IMR-90 (cell line): ENCODE measurements around the gene LRRC7. TPM values are rescaled to one million over a fixed set of nuclear protein-coding genes. Genes with fewer than 3 reads are reported as not detected.

Experiments used
- ATAC-seq: fragments of 200-7000 bp; cut with Tn5 transposase; 2 replicates; pipeline ENCODE4 v1.9.1; 2020; ENCODE audit warnings: low read depth, mild to moderate bottlenecking, moderate library complexity
- BruUV-seq: library from RNA; stranded (reverse); fragments of 400-500 nt; replicated peaks from 2 replicates; lab custom pipeline; 2021; lab: Mats Ljungman, UMichigan
- CTCF ChIA-PET: fragments of 300-600 bp; formaldehyde crosslinking; extraction: SDS; loops from one replicate; lab custom pipeline; 2021; ENCODE audit warnings: antibody characterized with exemption; lab: Yijun Ruan, JAX
- POLR2A ChIA-PET: fragments of 300-600 bp; sonication (Branson Sonifier 250); formaldehyde crosslinking; loops from one replicate; lab custom pipeline; 2022; ENCODE audit warnings: antibody characterized with exemption; ENCODE audit not compliant: unreplicated experiment; lab: Charles Lee
- DNase-seq: peaks from one replicate; pipeline ENCODE4 v3.0.0; 2013
- H2AFZ ChIP-seq: replicated peaks from 2 replicates; pipeline ENCODE3; 2013; ENCODE audit warnings: low read length, mild to moderate bottlenecking; ENCODE audit not compliant: poor library complexity
- H2AK5ac ChIP-seq: 2 replicates; pipeline ENCODE4 v1.6.1; 2013; ENCODE audit warnings: low read depth, low read length, inconsistent platforms
- H2AK9ac ChIP-seq: replicated peaks from 2 replicates; pipeline ENCODE3; 2013; ENCODE audit warnings: mild to moderate bottlenecking, low read depth, low read length, moderate library complexity; ENCODE audit not compliant: poor library complexity
- H2BK120ac ChIP-seq: 2 replicates; pipeline ENCODE4 v1.6.1; 2013; ENCODE audit warnings: low read depth, low read length, inconsistent platforms
- H2BK15ac ChIP-seq: 3 replicates; pipeline ENCODE4 v1.6.1; 2013; ENCODE audit warnings: low read depth, low read length, inconsistent platforms
- H2BK20ac ChIP-seq: 2 replicates; pipeline ENCODE4 v1.6.1; 2013; ENCODE audit warnings: low read depth, mild to moderate bottlenecking, inconsistent platforms, low read length, moderate library complexity
- H2BK5ac ChIP-seq: 2 replicates; pipeline ENCODE4 v1.6.1; 2013; ENCODE audit warnings: mild to moderate bottlenecking, low read depth, low read length, inconsistent platforms; ENCODE audit not compliant: poor library complexity, severe bottlenecking
- H3K14ac ChIP-seq: replicated peaks from 2 replicates; pipeline ENCODE4 v1.6.1; 2013; ENCODE audit warnings: low read depth, low read length, inconsistent platforms
- H3K18ac ChIP-seq: 2 replicates; pipeline ENCODE4 v1.6.1; 2013; ENCODE audit warnings: low read depth, low read length, control low read depth
- H3K23ac ChIP-seq: 2 replicates; pipeline ENCODE4 v1.6.1; 2013; ENCODE audit warnings: low read depth, low read length, inconsistent platforms
- H3K27ac ChIP-seq: 2 replicates; pipeline ENCODE4 v1.5.1; 2013; ENCODE audit warnings: mild to moderate bottlenecking, control low read depth, low read length; ENCODE audit not compliant: insufficient read depth
- H3K27me3 ChIP-seq: 2 replicates; pipeline ENCODE4 v1.6.1; 2013; ENCODE audit warnings: low read length; ENCODE audit not compliant: control insufficient read depth, insufficient read depth
- H3K36me3 ChIP-seq: 2 replicates; pipeline ENCODE4 v1.6.1; 2013; ENCODE audit warnings: low read length, mixed read lengths; ENCODE audit not compliant: control insufficient read depth, insufficient read depth
- H3K4ac ChIP-seq: 2 replicates; pipeline ENCODE4 v1.6.1; 2013; ENCODE audit warnings: low read depth, low read length, inconsistent platforms
- H3K4me1 ChIP-seq: 2 replicates; pipeline ENCODE4 v1.6.1; 2013; ENCODE audit warnings: low read length, mixed read lengths; ENCODE audit not compliant: control insufficient read depth, insufficient read depth
- H3K4me2 ChIP-seq: 2 replicates; pipeline ENCODE4 v1.6.1; 2013; ENCODE audit warnings: low read depth, mild to moderate bottlenecking, control low read depth, low read length, moderate library complexity
- H3K4me3 ChIP-seq: 2 replicates; pipeline ENCODE4 v1.5.1; 2013; ENCODE audit warnings: low read depth, mild to moderate bottlenecking, control low read depth, low read length, moderate library complexity; ENCODE audit not compliant: insufficient read depth
- H3K56ac ChIP-seq: 2 replicates; pipeline ENCODE4 v1.6.1; 2013; ENCODE audit warnings: low read length, inconsistent platforms; ENCODE audit not compliant: insufficient read depth; ENCODE audit errors: extremely low read depth
- H3K79me1 ChIP-seq, 2 experiments: 2 replicates each; pipeline ENCODE4 v1.6.1; 2013; ENCODE audit warnings: low read length in 2 of 2, inconsistent platforms in 1 of 2, low read depth in 1 of 2
- H3K9ac ChIP-seq: 2 replicates; pipeline ENCODE4 v1.6.1; 2013; ENCODE audit warnings: low read depth, low read length, control low read depth
- H3K9me1 ChIP-seq: 2 replicates; pipeline ENCODE4 v1.6.1; 2013; ENCODE audit warnings: low read length, inconsistent platforms; ENCODE audit not compliant: insufficient read depth
- H3K9me3 ChIP-seq: 2 replicates; pipeline ENCODE4 v1.6.1; 2013; ENCODE audit warnings: low read length; ENCODE audit not compliant: control insufficient read depth, insufficient read depth
- H4K20me1 ChIP-seq: 2 replicates; pipeline ENCODE4 v1.6.1; 2013; ENCODE audit warnings: low read length, inconsistent platforms; ENCODE audit not compliant: insufficient read depth
- H4K5ac ChIP-seq: 2 replicates; pipeline ENCODE4 v1.6.1; 2013; ENCODE audit warnings: mild to moderate bottlenecking, low read depth, low read length, control low read depth
- H4K8ac ChIP-seq, 2 experiments: 2 replicates each; pipeline ENCODE4 v1.6.1; 2013; ENCODE audit warnings: low read depth in 2 of 2, low read length in 2 of 2, control low read depth in 1 of 2, inconsistent platforms in 1 of 2
- H4K91ac ChIP-seq: 2 replicates; pipeline ENCODE4 v1.6.1; 2013; ENCODE audit warnings: low read depth, low read length, inconsistent platforms; ENCODE audit not compliant: insufficient read depth
- BHLHE40 ChIP-seq: fragments of 150-350 bp; IDR thresholded peaks from 2 replicates; pipeline ENCODE4 v1.6.1; 2016; ENCODE audit warnings: mild to moderate bottlenecking, low read depth, low read length
- CEBPB ChIP-seq: IDR thresholded peaks from 2 replicates; pipeline ENCODE4 v1.6.1; 2012; ENCODE audit warnings: low read depth, low read length, improper control_type of control experiment
- CHD1 ChIP-seq: IDR thresholded peaks from 2 replicates; pipeline ENCODE4 v1.6.1; 2012; ENCODE audit warnings: low read depth, low read length, improper control_type of control experiment
- FOS ChIP-seq: fragments of 150-350 bp; IDR thresholded peaks from 2 replicates; pipeline ENCODE4 v1.6.1; 2016; ENCODE audit warnings: low read depth, low read length
- MAFK ChIP-seq: IDR thresholded peaks from 2 replicates; pipeline ENCODE4 v1.6.1; 2012; ENCODE audit warnings: low read depth, low read length, improper control_type of control experiment
- MAZ ChIP-seq: IDR thresholded peaks from 2 replicates; pipeline ENCODE4 v1.6.1; 2012; ENCODE audit warnings: low read depth, mild to moderate bottlenecking, low read length, improper control_type of control experiment, moderate library complexity, borderline replicate concordance
- MXI1 ChIP-seq: IDR thresholded peaks from 2 replicates; pipeline ENCODE4 v1.6.1; 2012; ENCODE audit warnings: low read depth, mild to moderate bottlenecking, low read length, moderate library complexity, borderline replicate concordance
- NFE2L2 ChIP-seq: fragments of 150-350 bp; IDR thresholded peaks from 2 replicates; pipeline ENCODE4 v1.6.1; 2016; ENCODE audit warnings: low read depth, mild to moderate bottlenecking, low read length
- POLR2A ChIP-seq: IDR thresholded peaks from 2 replicates; pipeline ENCODE4 v1.6.1; 2012; ENCODE audit warnings: mild to moderate bottlenecking, low read depth, low read length
- RAD21 ChIP-seq: IDR thresholded peaks from 2 replicates; pipeline ENCODE4 v1.6.1; 2012; ENCODE audit warnings: low read length, improper control_type of control experiment
- RCOR1 ChIP-seq: IDR thresholded peaks from 2 replicates; pipeline ENCODE4 v1.6.1; 2012; ENCODE audit warnings: mild to moderate bottlenecking, low read length, improper control_type of control experiment; ENCODE audit not compliant: insufficient replicate concordance
- RFX5 ChIP-seq: IDR thresholded peaks from 2 replicates; pipeline ENCODE4 v1.8.0; 2012; ENCODE audit warnings: low read depth, mild to moderate bottlenecking, low read length, moderate library complexity
- SMC3 ChIP-seq: fragments of 150-350 bp; IDR thresholded peaks from 2 replicates; pipeline ENCODE4 v1.6.1; 2016; ENCODE audit warnings: low read depth, mild to moderate bottlenecking, antibody characterized with exemption, low read length, moderate library complexity
- WGBS, 2 experiments: methylation state at CpG; one replicate each; pipeline versions ENCODE4 v1.1.5 to v1.1.7; 2013; ENCODE audit warnings: missing lambda C conversion rate in 2 of 2; ENCODE audit not compliant: insufficient read length in 1 of 2; ENCODE audit errors: extremely low coverage in 2 of 2; 5-methylcytosine and 5-hydroxymethylcytosine counted together
- dilution Hi-C: fragments of 300-500 bp; cut with HindIII; formaldehyde crosslinking; loops from one replicate; pipeline ENCODE4 v1.14.3; 2018; ENCODE audit warnings: low sequenced_read_pairs; ENCODE audit not compliant: unreplicated experiment
- in situ Hi-C: fragments of 300-500 bp; cut with MboI; formaldehyde crosslinking; loops from 3 replicates; pipeline ENCODE4 v1.14.3; 2019; ENCODE audit warnings: low sequenced_read_pairs, inconsistent platforms, mixed read lengths
- intact Hi-C: fragments of 100-400 bp; cut with micrococcal nuclease; formaldehyde crosslinking; loops from 2 replicates; pipeline ENCODE4 v1.10.0; 2022
- polyA plus RNA-seq, 3 experiments: library from polyadenylated mRNA; depleted of rRNA; stranded (reverse); fragments of >200 nt; gene quantifications; 2 replicates each; pipeline ENCODE4 v1.2.3, GENCODE V29; 2012; ENCODE audit warnings: low replicate concordance in 1 of 3
- total RNA-seq: library from RNA; depleted of rRNA; stranded (reverse); fragments of >200 nt; gene quantifications from 2 replicates; pipeline ENCODE4 v1.2.3, GENCODE V29; 2012
- TF ChIP-seq, protein P1 (sequence below): fragments of 150-350 bp; IDR thresholded peaks from 2 replicates; pipeline ENCODE4 v1.6.1; 2016; ENCODE audit warnings: low read depth, mild to moderate bottlenecking, low read length, moderate library complexity, borderline replicate concordance
- TF ChIP-seq, protein P2 (sequence below): conservative IDR thresholded peaks from 2 replicates; pipeline ENCODE4 v1.5.1; 2012; ENCODE audit warnings: mild to moderate bottlenecking, low read depth, low read length, improper control_type of control experiment
- TF ChIP-seq, protein P3 (sequence below): fragments of 150-350 bp; IDR thresholded peaks from 2 replicates; pipeline ENCODE4 v1.6.1; 2017; ENCODE audit warnings: mild to moderate bottlenecking, antibody characterized with exemption, low read length, low read depth

Gene LRRC7
- total and polyA plus RNA-seq, 2 of the 4 experiments (the other 2 are of a cell fraction), result under 0.01 to 0.02 TPM

DNA sequence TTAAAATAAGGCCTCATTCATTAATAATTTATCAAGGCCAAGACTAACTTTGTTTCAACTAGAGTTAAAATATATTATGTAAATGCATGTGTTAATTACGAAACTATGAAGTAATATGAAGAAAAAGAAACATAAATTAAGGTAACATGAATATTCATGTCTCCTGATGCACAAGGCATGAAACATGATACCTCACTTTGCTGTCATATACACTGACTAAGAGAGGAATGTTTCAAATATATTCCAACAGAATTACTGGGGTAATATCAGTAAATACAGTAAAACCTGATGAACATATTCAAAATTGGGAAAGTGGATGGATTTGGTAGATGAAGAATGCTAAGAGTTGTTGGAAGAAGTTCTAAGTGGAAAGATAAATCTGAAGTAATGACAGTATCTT, 274.6 kb downstream of the LRRC7 start:
- Histone ChIP-seq H4K8ac (no peak overlapping the region), H3K27me3 (no peaks in the 10 kb centered on the region), H3K9ac (no peak overlapping the region), H3K23ac (no peak overlapping the region), H3K18ac (no peak overlapping the region), H3K4me3 (no peak overlapping the region), H3K4me1 (no peaks in the 10 kb centered on the region), H3K56ac (no peak overlapping the region), H3K9me1 (no peaks in the 10 kb centered on the region), H2AFZ (no peak overlapping the region), H2BK20ac (no peak overlapping the region), H3K27ac (no peak overlapping the region), H2AK5ac (no peak overlapping the region), H3K79me1 (no peaks in the 10 kb centered on the region), H4K5ac (no peak overlapping the region), H3K9me3 (no peaks in the 10 kb centered on the region), H2BK120ac (no peak overlapping the region), H3K14ac (no peak overlapping the region), H2BK15ac (no peak overlapping the region), H4K20me1 (no peaks in the 10 kb centered on the region), H2BK5ac (no peak overlapping the region), H2AK9ac (no peak overlapping the region), H3K36me3 (no peaks in the 10 kb centered on the region), H4K91ac (no peak overlapping the region), H3K4me2 (no peak overlapping the region), H3K4ac (no peak overlapping the region)
- dilution Hi-C loops (no loop called here), intact Hi-C loops (no loop called here), in situ Hi-C loops (no loop called here)
- DNase-seq (no peak), ATAC-seq (no peak)
- WGBS, 2 experiments, result no CpG with 5 or more reads among the region's 1 CpG
- POLR2A ChIA-PET, result no interaction called here
- TF ChIP-seq RAD21 (no peak), RFX5 (no peak), CEBPB (no peak), RCOR1 (no peak), FOS (no peak), POLR2A (no peak), MAFK (no peak), CHD1 (no peak), NFE2L2 (no peak), MXI1 (no peak), SMC3 (no peak), BHLHE40 (no peak), MAZ (no peak)
- TF ChIP-seq, protein P1, sequence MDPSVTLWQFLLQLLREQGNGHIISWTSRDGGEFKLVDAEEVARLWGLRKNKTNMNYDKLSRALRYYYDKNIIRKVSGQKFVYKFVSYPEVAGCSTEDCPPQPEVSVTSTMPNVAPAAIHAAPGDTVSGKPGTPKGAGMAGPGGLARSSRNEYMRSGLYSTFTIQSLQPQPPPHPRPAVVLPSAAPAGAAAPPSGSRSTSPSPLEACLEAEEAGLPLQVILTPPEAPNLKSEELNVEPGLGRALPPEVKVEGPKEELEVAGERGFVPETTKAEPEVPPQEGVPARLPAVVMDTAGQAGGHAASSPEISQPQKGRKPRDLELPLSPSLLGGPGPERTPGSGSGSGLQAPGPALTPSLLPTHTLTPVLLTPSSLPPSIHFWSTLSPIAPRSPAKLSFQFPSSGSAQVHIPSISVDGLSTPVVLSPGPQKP, result no peak
- TF ChIP-seq, protein P2, sequence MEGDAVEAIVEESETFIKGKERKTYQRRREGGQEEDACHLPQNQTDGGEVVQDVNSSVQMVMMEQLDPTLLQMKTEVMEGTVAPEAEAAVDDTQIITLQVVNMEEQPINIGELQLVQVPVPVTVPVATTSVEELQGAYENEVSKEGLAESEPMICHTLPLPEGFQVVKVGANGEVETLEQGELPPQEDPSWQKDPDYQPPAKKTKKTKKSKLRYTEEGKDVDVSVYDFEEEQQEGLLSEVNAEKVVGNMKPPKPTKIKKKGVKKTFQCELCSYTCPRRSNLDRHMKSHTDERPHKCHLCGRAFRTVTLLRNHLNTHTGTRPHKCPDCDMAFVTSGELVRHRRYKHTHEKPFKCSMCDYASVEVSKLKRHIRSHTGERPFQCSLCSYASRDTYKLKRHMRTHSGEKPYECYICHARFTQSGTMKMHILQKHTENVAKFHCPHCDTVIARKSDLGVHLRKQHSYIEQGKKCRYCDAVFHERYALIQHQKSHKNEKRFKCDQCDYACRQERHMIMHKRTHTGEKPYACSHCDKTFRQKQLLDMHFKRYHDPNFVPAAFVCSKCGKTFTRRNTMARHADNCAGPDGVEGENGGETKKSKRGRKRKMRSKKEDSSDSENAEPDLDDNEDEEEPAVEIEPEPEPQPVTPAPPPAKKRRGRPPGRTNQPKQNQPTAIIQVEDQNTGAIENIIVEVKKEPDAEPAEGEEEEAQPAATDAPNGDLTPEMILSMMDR, result no peak
- TF ChIP-seq, protein P3, sequence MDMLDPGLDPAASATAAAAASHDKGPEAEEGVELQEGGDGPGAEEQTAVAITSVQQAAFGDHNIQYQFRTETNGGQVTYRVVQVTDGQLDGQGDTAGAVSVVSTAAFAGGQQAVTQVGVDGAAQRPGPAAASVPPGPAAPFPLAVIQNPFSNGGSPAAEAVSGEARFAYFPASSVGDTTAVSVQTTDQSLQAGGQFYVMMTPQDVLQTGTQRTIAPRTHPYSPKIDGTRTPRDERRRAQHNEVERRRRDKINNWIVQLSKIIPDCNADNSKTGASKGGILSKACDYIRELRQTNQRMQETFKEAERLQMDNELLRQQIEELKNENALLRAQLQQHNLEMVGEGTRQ, result no peak
- CTCF ChIA-PET, result no interaction called here
- no TSS peak for BruUV-seq
